Transverse colon (tissue), 4 donors: ENCODE data around the gene MGST2. TPM values are rescaled to one million over a fixed set of nuclear protein-coding genes. Genes with fewer than 3 reads are reported as not detected.

Experiments used
- DNase-seq: peaks from one replicate; pipeline ENCODE4 v3.0.0-alpha.2; 2019
- H3K27ac ChIP-seq, 4 donors: fragments of 200-600 bp; sonication (generic); 2 replicates each; pipeline ENCODE4 v1.5.1; 2016 to 2018; ENCODE audit warnings: inconsistent platforms in 4 of 4
- H3K27me3 ChIP-seq: fragments of 200-600 bp; sonication (generic); 2 replicates; pipeline ENCODE4 v1.5.1; 2017; ENCODE audit warnings: inconsistent platforms
- H3K36me3 ChIP-seq, 4 donors: fragments of 200-600 bp; sonication (generic); 2 replicates each; pipeline ENCODE4 v1.5.1; 2017 to 2019; ENCODE audit warnings: inconsistent platforms in 4 of 4
- H3K4me1 ChIP-seq, 4 donors: fragments of 200-600 bp; sonication (generic); 2 replicates each; pipeline ENCODE4 v1.5.1; 2017 to 2020; ENCODE audit warnings: inconsistent platforms in 4 of 4
- H3K4me3 ChIP-seq, 4 donors: fragments of 200-600 bp; sonication (generic); 1 replicate in 1 of 4; 2 replicates in 3 of 4; pipeline versions ENCODE4 v1.5.1 to v1.6.1; 2017 to 2019; ENCODE audit warnings: inconsistent platforms in 4 of 4
- H3K9me3 ChIP-seq, 2 donors: fragments of 200-600 bp; sonication (generic); 2 replicates each; pipeline ENCODE4 v1.5.1; 2017 to 2019; ENCODE audit warnings: inconsistent platforms in 2 of 2
- EP300 ChIP-seq: sonication (generic); formaldehyde crosslinking; IDR thresholded peaks from one replicate; pipeline ENCODE4 v1.6.1; 2017; ENCODE audit warnings: antibody characterized with exemption, low read depth
- POLR2A ChIP-seq: fragments of 450-650 bp; IDR thresholded peaks from one replicate; pipeline ENCODE4 v1.6.1; 2016; ENCODE audit warnings: antibody characterized with exemption, mild to moderate bottlenecking, moderate library complexity
- POLR2AphosphoS5 ChIP-seq, 3 donors: sonication (generic); formaldehyde crosslinking; IDR thresholded peaks; one replicate each; pipeline ENCODE4 v1.6.1; 2016; ENCODE audit warnings: antibody characterized with exemption in 3 of 3
- WGBS, 2 donors: methylation state at CpG; one replicate each; pipeline ENCODE4 v1.1.5; 2018; ENCODE audit warnings: low coverage in 1 of 2; 5-methylcytosine and 5-hydroxymethylcytosine counted together
- in situ Hi-C, 4 donors: fragments of 200-750 bp; cut with MboI; loops; one replicate each; pipeline versions ENCODE4 v1.15.0 to v1.15.1; 2017; ENCODE audit warnings: low sequenced_read_pairs in 3 of 4, low pct_ligation_motif_present in 1 of 4, low pct_unique_long_range_greater_than_20kb in 1 of 4
- intact Hi-C: fragments of 100-400 bp; cut with DNase I; formaldehyde crosslinking; loops from one replicate; pipeline ENCODE4 v1.15.1; 2023; ENCODE audit warnings: low total_unique reads
- total RNA-seq, 4 donors: library from RNA; depleted of rRNA; stranded (reverse); fragments of >200 nt; gene quantifications; one replicate each; pipeline ENCODE4 v1.1.0, GENCODE V29; 2016
- TF ChIP-seq, protein P1 (sequence below), 5 experiments: fragments of 200-600 bp in 3 of 5; fragments of 450-650 bp in 2 of 5; sonication (generic) in 3 of 5; IDR thresholded peaks; 1 replicate in 2 of 5; 2 replicates in 3 of 5; pipeline ENCODE4 v1.5.1; 2016 to 2017; ENCODE audit warnings: antibody characterized with exemption in 5 of 5, inconsistent platforms in 3 of 5, mild to moderate bottlenecking in 2 of 5, moderate library complexity in 1 of 5

Gene MGST2
- total RNA-seq = 10 to 100 TPM in 3 of 4 donors, 1 to 10 TPM in 1; 3.4 to 91.5 (median 39.4) TPM

DNA sequence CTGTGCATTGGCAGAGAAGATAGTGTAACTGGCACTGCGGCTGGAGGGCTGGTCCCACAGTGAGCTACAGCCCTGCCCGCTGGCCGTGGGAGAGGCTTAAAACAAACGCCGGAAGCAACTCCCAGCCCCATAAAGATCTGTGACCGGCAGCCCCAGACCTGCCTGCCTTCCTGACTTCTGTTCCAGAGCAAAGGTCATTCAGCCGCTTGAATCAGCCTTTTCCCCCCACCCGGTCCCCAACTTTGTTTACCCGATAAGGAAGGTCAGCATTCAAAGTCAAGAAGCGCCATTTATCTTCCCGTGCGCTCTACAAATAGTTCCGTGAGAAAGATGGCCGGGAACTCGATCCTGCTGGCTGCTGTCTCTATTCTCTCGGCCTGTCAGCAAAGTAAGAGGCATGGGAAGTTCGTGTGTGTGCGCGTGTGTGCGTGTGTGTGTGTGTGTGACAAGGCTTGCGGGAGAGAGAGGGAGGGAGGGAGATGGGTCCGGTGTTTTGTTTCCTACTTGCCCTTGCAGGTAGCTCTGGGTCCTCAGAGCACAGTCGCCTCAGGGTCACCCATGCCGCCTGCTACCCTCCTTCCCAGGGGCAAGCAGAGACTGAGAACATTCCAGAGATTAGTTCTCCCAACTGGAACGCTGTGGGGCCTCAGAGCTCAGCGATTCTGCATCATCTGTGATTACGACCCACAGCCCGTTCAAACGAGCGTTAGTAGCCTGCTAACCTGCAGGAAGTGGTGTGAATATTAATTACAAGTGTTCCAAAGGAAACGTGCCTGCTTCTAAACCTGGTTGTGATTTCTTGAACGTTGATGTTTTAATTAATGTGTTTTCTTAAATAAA, at the start of gene MGST2:
Gene MGST2, plus strand, starts transcription at position 130 of the 840 bp plus-strand sequence. Its CDS starts 201 bp downstream, at position 331.
- peak within 1 kb of the TSS; percentile 10 to 54 (median 46) for H3K4me3 ChIP-seq
- H3K4me1 ChIP-seq = peaks cover 7 to 49% (median 31%) of the 10 kb centered on the region in 4 donors
- 0 to 2% methylated on average over 8 to 32 of the region's 32 CpGs for WGBS, 2 donors
- H3K27ac ChIP-seq = peak within 1 kb of the TSS; percentile 85 to 90 (median 88)
- intact Hi-C loops = no loop called here
- in situ Hi-C loops = no loop called here
- no peaks in the 10 kb centered on the region for H3K27me3 ChIP-seq
- H3K36me3 ChIP-seq = no peaks in the 10 kb centered on the region
- TF ChIP-seq EP300 (no peak), POLR2AphosphoS5 (IDR thresholded peaks at IDR 0.05) (peak; percentile 54 to 83 (median 78)), POLR2A (peak; percentile 75)
- TF ChIP-seq, protein P1, sequence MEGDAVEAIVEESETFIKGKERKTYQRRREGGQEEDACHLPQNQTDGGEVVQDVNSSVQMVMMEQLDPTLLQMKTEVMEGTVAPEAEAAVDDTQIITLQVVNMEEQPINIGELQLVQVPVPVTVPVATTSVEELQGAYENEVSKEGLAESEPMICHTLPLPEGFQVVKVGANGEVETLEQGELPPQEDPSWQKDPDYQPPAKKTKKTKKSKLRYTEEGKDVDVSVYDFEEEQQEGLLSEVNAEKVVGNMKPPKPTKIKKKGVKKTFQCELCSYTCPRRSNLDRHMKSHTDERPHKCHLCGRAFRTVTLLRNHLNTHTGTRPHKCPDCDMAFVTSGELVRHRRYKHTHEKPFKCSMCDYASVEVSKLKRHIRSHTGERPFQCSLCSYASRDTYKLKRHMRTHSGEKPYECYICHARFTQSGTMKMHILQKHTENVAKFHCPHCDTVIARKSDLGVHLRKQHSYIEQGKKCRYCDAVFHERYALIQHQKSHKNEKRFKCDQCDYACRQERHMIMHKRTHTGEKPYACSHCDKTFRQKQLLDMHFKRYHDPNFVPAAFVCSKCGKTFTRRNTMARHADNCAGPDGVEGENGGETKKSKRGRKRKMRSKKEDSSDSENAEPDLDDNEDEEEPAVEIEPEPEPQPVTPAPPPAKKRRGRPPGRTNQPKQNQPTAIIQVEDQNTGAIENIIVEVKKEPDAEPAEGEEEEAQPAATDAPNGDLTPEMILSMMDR (IDR thresholded peaks at IDR 0.05) = no peak
- no peaks in the 10 kb centered on the region for H3K9me3 ChIP-seq
- DNase-seq = peak; percentile 91

DNA sequence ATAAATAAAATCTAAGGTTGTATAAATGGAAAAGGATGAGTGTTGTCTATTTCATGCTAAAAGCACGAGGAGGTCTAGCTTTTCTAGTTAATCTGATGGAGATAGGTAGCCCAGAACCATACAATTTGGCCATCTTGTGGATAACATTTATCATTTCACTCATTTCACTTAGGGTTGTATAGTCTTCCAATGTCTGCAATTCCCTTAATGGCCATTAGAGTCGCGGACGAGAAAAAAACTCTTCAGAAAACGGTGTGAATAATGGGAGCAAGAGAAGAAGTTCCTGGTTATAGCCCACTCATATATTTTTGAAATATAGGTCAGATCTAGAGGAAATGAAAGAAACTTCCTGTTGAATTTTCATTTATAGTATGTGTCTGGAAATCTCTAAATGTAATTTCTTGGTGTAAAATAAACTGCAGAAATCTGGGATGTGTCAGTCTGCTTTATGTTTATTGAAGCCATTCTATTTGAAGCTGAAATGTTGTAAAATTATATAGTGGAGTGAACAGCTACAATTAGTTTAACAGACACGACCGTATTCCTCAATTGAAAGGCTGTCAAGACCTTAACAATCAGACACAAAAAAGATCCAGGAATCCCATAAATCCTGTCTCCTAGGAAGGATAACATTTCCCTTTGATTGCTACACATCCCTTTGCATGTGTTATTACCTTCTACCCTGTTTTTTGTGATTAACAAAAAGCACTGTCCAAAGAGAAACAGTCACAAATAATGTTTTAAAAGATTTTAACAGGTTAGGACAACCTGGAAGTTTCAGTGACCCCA, 47.7 kb upstream of the MGST2 start:
- 18 to 27% methylated on average over 5 to 7 of the region's 7 CpGs for WGBS, 2 donors
- intact Hi-C loops (no loop called here), in situ Hi-C loops (no loop called here)
- H3K4me1 ChIP-seq = no peaks in the 10 kb centered on the region
- H3K36me3 ChIP-seq = no peaks in the 10 kb centered on the region
- no peak for DNase-seq
- no peak overlapping the region for H3K4me3 ChIP-seq
- TF ChIP-seq, protein P1 (IDR thresholded peaks at IDR 0.05) = peak; percentile 28 to 58 (median 54)
- TF ChIP-seq EP300 = no peak
- H3K27me3 ChIP-seq = no peaks in the 10 kb centered on the region
- no peak overlapping the region for H3K27ac ChIP-seq
- H3K9me3 ChIP-seq = no peaks in the 10 kb centered on the region

DNA sequence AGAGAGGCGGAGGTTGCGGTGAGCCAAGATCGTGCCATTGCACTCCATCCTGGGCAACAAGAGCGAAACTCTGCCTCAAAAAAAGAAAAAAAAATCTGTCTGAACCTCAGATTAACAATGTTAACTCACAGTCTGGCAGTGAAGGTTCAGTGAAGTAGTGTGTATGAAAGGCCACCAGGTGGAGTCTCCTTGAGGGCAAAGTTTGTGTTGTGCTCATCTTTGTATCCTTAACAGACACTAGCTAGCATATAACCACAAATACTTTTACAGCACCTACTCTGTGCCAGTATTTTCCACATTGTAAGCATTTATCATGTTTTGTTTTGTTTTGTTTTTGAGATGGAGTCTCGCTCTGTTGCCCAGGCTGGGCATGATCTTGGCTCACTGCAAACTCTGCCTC, 46.0 kb upstream of the MGST2 start:
- in situ Hi-C loops = no loop called here
- DNase-seq = no peak
- WGBS, 2 donors = 86 to 91% methylated on average over 2 to 5 of the region's 5 CpGs

More for the DNA sequence above, 46.0 kb upstream of the MGST2 start:
- TF ChIP-seq, protein P1 (IDR thresholded peaks at IDR 0.05) = peak; percentile 23 to 54 (median 45)
- TF ChIP-seq EP300 (no peak), POLR2A (no peak), POLR2AphosphoS5 (IDR thresholded peaks at IDR 0.05) (no peak)
- H3K4me1 ChIP-seq = no peaks in the 10 kb centered on the region
- no peaks in the 10 kb centered on the region for H3K27me3 ChIP-seq
- intact Hi-C loops = no loop called here
- no peak overlapping the region for H3K4me3 ChIP-seq
- H3K36me3 ChIP-seq = no peaks in the 10 kb centered on the region
- H3K9me3 ChIP-seq = no peaks in the 10 kb centered on the region
- no peak overlapping the region for H3K27ac ChIP-seq
